Peyer's patch (tissue), 4 donors: ENCODE measurements around the gene TNC. TPM values are rescaled to one million over a fixed set of nuclear protein-coding genes. Genes with fewer than 3 reads are reported as not detected.

Source experiments
- DNase-seq, 3 donors: peaks; one replicate each; pipeline ENCODE4 v3.0.0-alpha.2; 2017 to 2019
- H3K27ac ChIP-seq, 4 donors: fragments of 200-600 bp; sonication (generic); one replicate each; pipeline ENCODE4 v1.5.1; 2016 to 2019
- H3K27me3 ChIP-seq, 2 donors: fragments of 200-600 bp; sonication (generic); one replicate each; pipeline ENCODE4 v1.5.1; 2019
- H3K36me3 ChIP-seq, 3 donors: fragments of 200-600 bp; sonication (generic); one replicate each; pipeline ENCODE4 v1.5.1; 2016 to 2019
- H3K4me1 ChIP-seq, 4 donors: fragments of 200-600 bp; sonication (generic); one replicate each; pipeline ENCODE4 v1.5.1; 2016 to 2019
- H3K4me3 ChIP-seq, 4 donors: fragments of 200-600 bp; sonication (generic); 1 replicate in 3 of 4; 2 replicates in 1 of 4; pipeline ENCODE4 v1.5.1; 2016 to 2019; ENCODE audit warnings: mild to moderate bottlenecking in 1 of 4
- H3K9me3 ChIP-seq, 4 donors: fragments of 200-600 bp; sonication (generic); one replicate each; pipeline ENCODE4 v1.5.1; 2016 to 2019; ENCODE audit warnings: mild to moderate bottlenecking in 1 of 4
- CTCF ChIP-seq, 6 experiments: fragments of 450-650 bp in 4 of 6; fragments of 200-600 bp in 2 of 6; sonication (generic) in 1 of 6; IDR thresholded peaks; one replicate each; pipeline ENCODE4 v1.5.1; 2017 to 2019; ENCODE audit warnings: antibody characterized with exemption in 6 of 6, mild to moderate bottlenecking in 3 of 6, moderate library complexity in 1 of 6
- POLR2A ChIP-seq, 2 donors: fragments of 450-650 bp; IDR thresholded peaks; one replicate each; pipeline ENCODE4 v1.5.1; 2017; ENCODE audit warnings: antibody characterized with exemption in 2 of 2, mild to moderate bottlenecking in 2 of 2, moderate library complexity in 2 of 2
- total RNA-seq, 4 donors: library from RNA; depleted of rRNA; stranded (reverse); fragments of >200 nt; gene quantifications; one replicate each; pipeline ENCODE4 v1.1.0, GENCODE V29; 2016

TNC gene
- total RNA-seq, 4 donors from 2014 or later, result 14.5 to 97.4 (median 38.4) TPM

GRCh38 chr9:115069302-115069701 lies 48.7 kb downstream of the TNC start:
- H3K27ac ChIP-seq, result peak overlapping the region in 2 of 4 donors; percentile 30 to 61
- H3K36me3 ChIP-seq, result peaks cover 0 to 8% (median 0%) of the 10 kb centered on the region in 3 donors
- no peak for DNase-seq

DNA sequence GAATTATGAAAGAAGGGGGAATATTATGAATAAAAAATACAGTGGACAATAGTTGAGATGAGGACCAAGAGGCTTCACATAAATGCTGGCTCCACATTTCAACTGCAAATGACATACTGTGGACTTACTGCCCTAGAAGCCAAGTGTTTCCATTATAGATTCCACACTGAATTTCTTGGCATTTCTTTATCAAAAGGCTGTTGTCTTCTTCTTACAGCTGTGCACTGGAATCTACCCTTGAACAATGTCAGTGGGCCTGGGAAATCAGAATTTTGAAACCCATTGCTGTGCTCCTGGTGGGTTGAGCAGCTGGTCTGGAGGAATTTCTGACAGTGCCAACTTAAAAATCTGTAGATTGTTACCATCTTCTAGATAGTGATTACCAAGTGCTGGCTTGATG lies 49.9 kb downstream of the TNC start:
- peaks cover 0 to under 1% (median 0%) of the 10 kb centered on the region in 3 donors for H3K36me3 ChIP-seq
- no peaks in the 10 kb centered on the region for H3K4me1 ChIP-seq
- no peak for DNase-seq
- H3K4me3 ChIP-seq, result no peak overlapping the region
- no peaks in the 10 kb centered on the region for H3K9me3 ChIP-seq
- H3K27ac ChIP-seq, result peak overlapping the region in 2 of 4 donors; percentile 16 to 61
- TF ChIP-seq POLR2A (IDR thresholded peaks at IDR 0.05), result no peak
- TF ChIP-seq CTCF (IDR thresholded peaks at IDR 0.05), result no peak
- H3K27me3 ChIP-seq, result no peaks in the 10 kb centered on the region

More at GRCh38 chr9:115069302-115069701, 48.7 kb downstream of the TNC start:
- H3K4me3 ChIP-seq, result no peak overlapping the region
- no peaks in the 10 kb centered on the region for H3K4me1 ChIP-seq
- TF ChIP-seq CTCF (IDR thresholded peaks at IDR 0.05), result no peak
- H3K27me3 ChIP-seq, result no peaks in the 10 kb centered on the region
- H3K9me3 ChIP-seq, result no peaks in the 10 kb centered on the region

GRCh38 chr9:115063058-115063845 lies 54.7 kb downstream of the TNC start:
- Histone ChIP-seq H3K4me1 (no peaks in the 10 kb centered on the region), H3K27ac (peak overlapping the region in 2 of 4 donors; percentile 59 to 61), H3K9me3 (no peaks in the 10 kb centered on the region), H3K27me3 (no peaks in the 10 kb centered on the region), H3K4me3 (no peak overlapping the region), H3K36me3 (no peaks in the 10 kb centered on the region)
- no peak for DNase-seq
- TF ChIP-seq CTCF (IDR thresholded peaks at IDR 0.05) (no peak), POLR2A (IDR thresholded peaks at IDR 0.05) (no peak)

GRCh38 chr9:115058684-115059315 lies 59.2 kb downstream of the TNC start:
- Histone ChIP-seq H3K4me3 (no peak overlapping the region), H3K9me3 (no peaks in the 10 kb centered on the region), H3K27ac (peak overlapping the region in 1 of 4 donors; percentile 44), H3K27me3 (no peaks in the 10 kb centered on the region), H3K36me3 (no peaks in the 10 kb centered on the region), H3K4me1 (no peaks in the 10 kb centered on the region)
- no peak for DNase-seq
- TF ChIP-seq POLR2A (IDR thresholded peaks at IDR 0.05) (no peak), CTCF (IDR thresholded peaks at IDR 0.05) (no peak)

DNA sequence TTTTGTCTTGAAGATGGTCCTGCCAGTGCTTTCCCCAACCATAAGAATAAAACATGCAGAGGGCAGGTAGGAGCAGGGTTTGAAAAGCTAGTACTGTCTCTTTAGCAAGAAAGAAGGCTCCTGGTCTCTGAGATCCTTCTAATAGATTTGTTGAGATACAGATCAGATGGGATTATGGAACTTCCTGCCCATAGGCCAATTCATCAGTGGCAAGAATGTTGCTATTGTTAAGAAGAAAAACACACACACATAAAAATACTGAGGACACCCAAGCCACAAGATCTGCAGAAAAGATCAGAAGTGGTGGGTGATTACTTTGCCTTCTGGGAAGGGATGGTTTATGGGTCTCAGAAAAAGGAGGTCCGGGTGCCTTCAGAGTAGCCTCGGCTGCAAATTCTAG lies 59.8 kb downstream of the TNC start:
- Histone ChIP-seq H3K9me3 (no peaks in the 10 kb centered on the region), H3K27ac (peak overlapping the region in 1 of 4 donors; percentile 37), H3K36me3 (no peaks in the 10 kb centered on the region), H3K4me1 (no peaks in the 10 kb centered on the region), H3K4me3 (no peak overlapping the region), H3K27me3 (no peaks in the 10 kb centered on the region)
- TF ChIP-seq CTCF (IDR thresholded peaks at IDR 0.05) (no peak), POLR2A (IDR thresholded peaks at IDR 0.05) (no peak)
- DNase-seq, result no peak
